Measurements from ENCODE around the gene CTNND2. TPM values are rescaled to one million over a fixed set of nuclear protein-coding genes. Genes with fewer than 3 reads are reported as not detected.

CTNND2 gene
- total RNA-seq, 4 donors from 2014 or later, result 0.22 to 2.8 (median 0.39) TPM

DNA sequence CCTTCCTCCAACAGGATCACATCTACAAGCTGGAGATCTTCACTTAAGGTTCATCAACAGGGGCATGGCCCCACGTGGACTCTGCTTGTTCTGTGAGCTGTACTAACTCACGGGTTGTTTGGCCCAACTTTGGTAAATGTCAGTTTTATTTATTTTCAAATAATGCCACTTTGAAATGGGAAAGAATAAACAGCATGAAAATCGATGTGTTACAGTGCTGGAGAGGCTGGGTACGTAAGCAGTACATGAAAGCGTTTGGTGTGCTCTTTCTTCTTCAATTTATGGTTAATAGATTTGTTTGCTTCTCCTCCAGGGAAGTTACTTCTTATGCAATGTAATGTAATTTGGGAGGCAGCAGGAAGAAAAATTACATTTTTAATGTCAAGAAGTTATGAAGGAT lies 753.3 kb downstream of the CTNND2 start:
- Histone ChIP-seq H3K4me1 (no peaks in the 10 kb centered on the region), H3K27me3 (no peaks in the 10 kb centered on the region), H3K36me3 (no peaks in the 10 kb centered on the region), H3K4me3 (replicated peaks in 1 of 3) (no peak overlapping the region), H3K27ac (no peak overlapping the region), H3K9me3 (no peaks in the 10 kb centered on the region)
- 84 to 89% methylated on average over 5 of the region's 5 CpGs for WGBS, 2 donors
- TF ChIP-seq, protein P1, sequence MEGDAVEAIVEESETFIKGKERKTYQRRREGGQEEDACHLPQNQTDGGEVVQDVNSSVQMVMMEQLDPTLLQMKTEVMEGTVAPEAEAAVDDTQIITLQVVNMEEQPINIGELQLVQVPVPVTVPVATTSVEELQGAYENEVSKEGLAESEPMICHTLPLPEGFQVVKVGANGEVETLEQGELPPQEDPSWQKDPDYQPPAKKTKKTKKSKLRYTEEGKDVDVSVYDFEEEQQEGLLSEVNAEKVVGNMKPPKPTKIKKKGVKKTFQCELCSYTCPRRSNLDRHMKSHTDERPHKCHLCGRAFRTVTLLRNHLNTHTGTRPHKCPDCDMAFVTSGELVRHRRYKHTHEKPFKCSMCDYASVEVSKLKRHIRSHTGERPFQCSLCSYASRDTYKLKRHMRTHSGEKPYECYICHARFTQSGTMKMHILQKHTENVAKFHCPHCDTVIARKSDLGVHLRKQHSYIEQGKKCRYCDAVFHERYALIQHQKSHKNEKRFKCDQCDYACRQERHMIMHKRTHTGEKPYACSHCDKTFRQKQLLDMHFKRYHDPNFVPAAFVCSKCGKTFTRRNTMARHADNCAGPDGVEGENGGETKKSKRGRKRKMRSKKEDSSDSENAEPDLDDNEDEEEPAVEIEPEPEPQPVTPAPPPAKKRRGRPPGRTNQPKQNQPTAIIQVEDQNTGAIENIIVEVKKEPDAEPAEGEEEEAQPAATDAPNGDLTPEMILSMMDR (IDR thresholded peaks at IDR 0.05), result no peak
- TF ChIP-seq POLR2A (IDR thresholded peaks at IDR 0.05), result no peak
- no peak for DNase-seq
- intact Hi-C loops (cut with DNase I), result no loop called here

DNA sequence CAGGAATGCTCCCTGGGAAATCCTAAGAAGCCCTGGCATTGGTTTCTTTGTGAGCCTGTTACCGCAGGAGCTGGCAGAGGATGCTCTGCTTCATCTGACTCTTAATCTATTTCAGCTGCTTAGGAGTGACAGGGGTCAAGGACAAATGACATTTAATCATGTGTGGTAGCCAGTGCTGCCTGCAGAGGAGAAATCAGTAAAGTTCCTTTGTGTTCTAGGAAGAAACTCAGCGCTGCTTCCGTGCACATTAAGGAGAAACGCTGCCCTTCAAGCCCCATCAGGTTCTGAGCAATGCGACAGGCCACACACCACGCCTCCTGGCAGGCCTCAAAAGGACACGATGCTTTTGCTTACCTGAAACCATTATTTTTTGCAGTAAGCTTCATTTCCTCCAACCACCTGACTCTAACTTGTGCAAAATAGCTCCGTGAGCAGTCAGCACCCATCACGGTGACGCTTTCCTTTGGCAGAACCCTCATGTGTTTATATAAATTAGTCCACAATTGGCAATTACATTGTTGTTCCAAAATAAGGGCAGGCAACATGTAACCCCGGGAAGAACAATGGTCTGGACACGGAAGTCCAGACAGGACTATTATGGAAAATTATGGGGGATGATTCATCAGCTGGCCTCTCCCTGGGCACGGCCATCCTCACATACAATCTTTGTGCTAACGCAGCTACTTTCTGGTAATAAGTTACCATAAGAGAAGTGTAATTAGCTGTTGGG lies 755.3 kb downstream of the CTNND2 start:
- Histone ChIP-seq H3K27ac (no peak overlapping the region), H3K9me3 (no peaks in the 10 kb centered on the region), H3K4me3 (replicated peaks in 1 of 3) (no peak overlapping the region), H3K27me3 (no peaks in the 10 kb centered on the region), H3K36me3 (no peaks in the 10 kb centered on the region), H3K4me1 (no peaks in the 10 kb centered on the region)
- DNase-seq, result no peak
- intact Hi-C loops (cut with DNase I), result no loop called here
- no peak for TF ChIP-seq POLR2A (IDR thresholded peaks at IDR 0.05)
- TF ChIP-seq, protein P1 (IDR thresholded peaks at IDR 0.05), result no peak
- 84 to 86% methylated on average over 14 of the region's 14 CpGs for WGBS, 2 donors

DNA sequence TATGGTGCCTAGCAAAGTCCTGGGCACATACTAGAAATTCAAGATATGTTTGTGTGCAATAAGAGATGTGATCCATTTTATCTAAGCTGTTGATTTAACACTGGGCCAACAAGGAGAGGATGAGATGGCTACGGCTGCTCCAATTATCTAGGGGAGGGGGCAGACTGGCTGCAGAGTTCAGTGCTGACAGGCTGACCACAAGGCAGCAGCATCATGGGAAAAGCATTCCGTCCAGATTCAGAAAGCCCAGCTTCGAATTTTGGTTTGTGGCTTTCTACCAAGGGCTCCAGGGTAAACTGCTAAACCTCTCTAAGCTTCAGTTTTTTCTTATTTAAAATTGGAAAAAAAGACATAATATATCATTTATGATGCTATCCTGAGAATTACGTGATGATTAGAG lies 758.1 kb downstream of the CTNND2 start:
- intact Hi-C loops (cut with DNase I), result no loop called here
- Histone ChIP-seq H3K36me3 (no peaks in the 10 kb centered on the region), H3K9me3 (no peaks in the 10 kb centered on the region), H3K4me3 (replicated peaks in 1 of 3) (no peak overlapping the region), H3K27me3 (no peaks in the 10 kb centered on the region), H3K27ac (no peak overlapping the region), H3K4me1 (no peaks in the 10 kb centered on the region)
- 74 to 79% methylated on average over 4 of the region's 4 CpGs for WGBS, 2 donors
- no peak for TF ChIP-seq POLR2A (IDR thresholded peaks at IDR 0.05)
- TF ChIP-seq, protein P1 (IDR thresholded peaks at IDR 0.05), result no peak
- DNase-seq, result no peak

DNA sequence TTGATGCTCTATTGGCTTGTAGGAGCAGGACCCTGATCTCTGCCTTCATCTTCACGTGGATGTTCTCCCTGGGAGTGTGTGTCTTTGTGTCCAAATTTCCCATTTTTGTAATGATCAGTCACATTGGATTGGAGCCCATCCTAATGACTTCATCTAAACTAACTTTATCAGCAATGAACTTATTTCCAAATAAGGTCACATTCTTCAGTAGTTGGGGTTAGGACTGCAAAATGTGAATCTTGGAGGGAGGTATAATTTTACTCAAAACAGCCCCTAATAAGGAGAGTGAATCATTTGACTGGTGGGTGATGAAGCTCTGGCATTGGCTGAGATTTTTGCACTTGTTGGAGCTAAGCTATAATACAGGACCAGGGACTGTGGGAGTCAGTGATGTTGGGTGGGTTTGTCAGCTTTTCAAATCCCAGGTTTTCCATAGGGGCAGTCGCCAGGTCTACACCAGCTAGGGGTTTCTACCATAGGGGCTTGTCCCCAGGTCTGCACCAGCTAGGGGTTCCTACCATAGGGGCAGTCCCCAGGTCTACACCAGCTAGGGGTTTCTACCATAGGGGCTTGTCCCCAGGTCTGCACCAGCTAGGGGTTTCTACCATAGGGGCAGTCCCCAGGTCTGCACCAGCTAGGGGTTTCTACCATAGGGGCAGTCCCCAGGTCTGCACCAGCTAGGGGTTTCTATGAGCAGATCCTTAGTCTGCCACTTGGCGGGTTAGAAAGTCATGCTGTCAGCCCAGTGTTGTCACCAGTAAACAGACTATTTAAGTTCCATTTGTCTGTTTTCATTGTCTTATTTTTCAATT lies 760.6 kb downstream of the CTNND2 start:
- intact Hi-C loops (cut with DNase I), result no loop called here
- no peaks in the 10 kb centered on the region for H3K27me3 ChIP-seq
- no peak for TF ChIP-seq POLR2A (IDR thresholded peaks at IDR 0.05)
- TF ChIP-seq, protein P1 (IDR thresholded peaks at IDR 0.05), result no peak
- no peak overlapping the region for H3K4me3 ChIP-seq (replicated peaks in 1 of 3)
- H3K9me3 ChIP-seq, result no peaks in the 10 kb centered on the region
- no peak for DNase-seq
- H3K4me1 ChIP-seq, result no peaks in the 10 kb centered on the region
- H3K36me3 ChIP-seq, result no peaks in the 10 kb centered on the region
- 52 to 69% methylated on average over 3 of the region's 3 CpGs for WGBS, 2 donors
- no peak overlapping the region for H3K27ac ChIP-seq

All from thyroid gland (tissue), 4 donors.